GM23338 (cell line): Measurements from ENCODE around the gene GTPBP8. TPM values are rescaled to one million over a fixed set of nuclear protein-coding genes. Genes with fewer than 3 reads are reported as not detected.

Source experiments
- ATAC-seq: fragments of 200-7000 bp; cut with Tn5 transposase; 3 replicates; pipeline ENCODE4 v1.9.1; 2020
- DNase-seq: peaks from one replicate; pipeline ENCODE4 v3.0.0-alpha.2; 2015; ENCODE audit warnings: low spot score
- H2AFZ ChIP-seq: fragments of 200-600 bp; sonication (generic); 2 replicates; pipeline ENCODE4 v1.8.0; 2016; ENCODE audit warnings: antibody characterized with exemption, mild to moderate bottlenecking, moderate library complexity
- H3F3A ChIP-seq: fragments of 200-600 bp; sonication (generic); replicated peaks from 2 replicates; pipeline ENCODE4 v1.8.0; 2017; ENCODE audit warnings: antibody characterized with exemption, mixed run types, low read depth
- H3K27ac ChIP-seq: fragments of 200-600 bp; sonication (generic); 2 replicates; pipeline ENCODE4 v1.6.1; 2016; ENCODE audit warnings: low read depth
- H3K27me3 ChIP-seq: fragments of 200-600 bp; sonication (generic); 2 replicates; pipeline ENCODE4 v1.8.0; 2016; ENCODE audit warnings: mild to moderate bottlenecking, mixed run types, moderate library complexity; ENCODE audit not compliant: insufficient read depth
- H3K36me3 ChIP-seq: fragments of 200-600 bp; sonication (generic); 2 replicates; pipeline ENCODE4 v1.8.0; 2016; ENCODE audit warnings: mild to moderate bottlenecking; ENCODE audit not compliant: insufficient read depth
- H3K4me1 ChIP-seq: fragments of 200-600 bp; sonication (generic); 2 replicates; pipeline ENCODE4 v1.8.0; 2016; ENCODE audit warnings: mild to moderate bottlenecking, moderate library complexity; ENCODE audit not compliant: insufficient read depth
- H3K4me2 ChIP-seq: fragments of 200-600 bp; sonication (generic); 2 replicates; pipeline ENCODE4 v1.7.1; 2017; ENCODE audit warnings: mixed run types
- H3K4me3 ChIP-seq: fragments of 200-600 bp; sonication (generic); 2 replicates; pipeline ENCODE4 v1.6.1; 2016; ENCODE audit warnings: mixed run types
- H3K79me2 ChIP-seq: fragments of 200-600 bp; sonication (generic); replicated peaks from 2 replicates; pipeline ENCODE4 v1.8.0; 2017; ENCODE audit warnings: mild to moderate bottlenecking; ENCODE audit not compliant: insufficient read depth
- H3K9me2 ChIP-seq: fragments of 200-600 bp; sonication (generic); 2 replicates; pipeline ENCODE4 v1.8.0; 2017; ENCODE audit not compliant: insufficient read depth
- H4K20me1 ChIP-seq: fragments of 200-600 bp; sonication (generic); replicated peaks from 2 replicates; pipeline ENCODE4 v1.8.0; 2017; ENCODE audit warnings: mild to moderate bottlenecking; ENCODE audit not compliant: insufficient read depth
- H3K27ac Mint-ChIP-seq: 2 replicates; pipeline ENCODE4 v1.8.0; 2020; ENCODE audit warnings: inconsistent platforms, mild to moderate bottlenecking, moderate library complexity, mixed read lengths
- H3K27me3 Mint-ChIP-seq: 3 replicates; pipeline ENCODE4 v1.8.0; 2022; ENCODE audit warnings: low read depth, mild to moderate bottlenecking, moderate library complexity, mixed read lengths, inconsistent platforms; ENCODE audit not compliant: insufficient read depth, poor library complexity
- H3K36me3 Mint-ChIP-seq: 3 replicates; pipeline ENCODE4 v1.8.0; 2021; ENCODE audit warnings: low read depth, mild to moderate bottlenecking, inconsistent platforms, moderate library complexity, mixed read lengths
- H3K4me1 Mint-ChIP-seq: 3 replicates; pipeline ENCODE4 v1.8.0; 2020; ENCODE audit warnings: mild to moderate bottlenecking, inconsistent platforms, mixed read lengths
- H3K4me3 Mint-ChIP-seq: 3 replicates; pipeline ENCODE4 v1.8.0; 2021; ENCODE audit warnings: moderate library complexity, mild to moderate bottlenecking, inconsistent platforms, mixed read lengths
- H3K9me3 Mint-ChIP-seq: 3 replicates; pipeline ENCODE4 v1.8.0; 2020; ENCODE audit warnings: moderate library complexity, mild to moderate bottlenecking, inconsistent platforms, mixed read lengths
- CREB1 ChIP-seq: fragments of 250-450 bp; sonication (Bioruptor Pico); IDR thresholded peaks from 2 replicates; pipeline ENCODE4 v1.5.0; 2020; ENCODE audit warnings: low read depth, mild to moderate bottlenecking, moderate library complexity
- EZH2 ChIP-seq: fragments of 200-600 bp; sonication (generic); IDR thresholded peaks from one replicate; pipeline ENCODE4 v1.8.0; 2017; ENCODE audit warnings: antibody characterized with exemption, mild to moderate bottlenecking, low read depth; ENCODE audit not compliant: unreplicated experiment
- EZH2phosphoT487 ChIP-seq: fragments of 200-600 bp; sonication (generic); IDR thresholded peaks from one replicate; pipeline ENCODE4 v1.8.1; 2018; ENCODE audit warnings: antibody characterized with exemption; ENCODE audit not compliant: unreplicated experiment
- JUNB ChIP-seq: IDR thresholded peaks from one replicate; pipeline ENCODE4 v1.6.1; 2016; ENCODE audit warnings: antibody characterized with exemption; ENCODE audit not compliant: unreplicated experiment
- NANOG ChIP-seq: IDR thresholded peaks from 2 replicates; pipeline ENCODE4 v1.6.1; 2016; ENCODE audit warnings: antibody characterized with exemption, borderline replicate concordance
- POLR2AphosphoS5 ChIP-seq: IDR thresholded peaks from 2 replicates; pipeline ENCODE4 v1.6.1; 2016; ENCODE audit warnings: antibody characterized with exemption, low read depth
- STAT1 ChIP-seq: IDR thresholded peaks from one replicate; pipeline ENCODE4 v1.6.1; 2016; ENCODE audit warnings: antibody characterized with exemption; ENCODE audit not compliant: unreplicated experiment
- ZNF114 ChIP-seq: fragments of 250-450 bp; sonication (Bioruptor Pico); IDR thresholded peaks from 2 replicates; pipeline ENCODE4 v1.5.0; 2020; ENCODE audit warnings: mild to moderate bottlenecking, moderate library complexity
- ZNF331 ChIP-seq: fragments of 250-450 bp; sonication (Bioruptor Pico); IDR thresholded peaks from 2 replicates; pipeline ENCODE4 v1.5.0; 2020; ENCODE audit warnings: low read depth, mild to moderate bottlenecking, moderate library complexity
- polyA plus RNA-seq: library from polyadenylated mRNA; unstranded; fragments of >200 nt; fragmentation: Nextera tagmentation; extraction: Ambion mirVana; gene quantifications from 2 replicates; pipeline ENCODE4 v1.2.1, GENCODE V29; 2016
- total RNA-seq: library from RNA; depleted of rRNA; stranded (reverse); fragments of >200 nt; shearing (Covaris generic); gene quantifications from 2 replicates; pipeline ENCODE4 v1.2.3, GENCODE V29; 2014
- TF ChIP-seq, protein P1 (sequence below): IDR thresholded peaks from one replicate; pipeline ENCODE4 v1.6.1; 2018; ENCODE audit warnings: antibody characterized with exemption; ENCODE audit not compliant: unreplicated experiment
- TF ChIP-seq, protein P2 (sequence below), 2 experiments: fragments of 200-600 bp in 1 of 2; sonication (generic) in 1 of 2; conservative IDR thresholded peaks; 2 replicates each; pipeline versions ENCODE4 v1.5.1 to v1.6.1; 2016 to 2017; ENCODE audit warnings: antibody characterized with exemption in 2 of 2, low read depth in 2 of 2, mild to moderate bottlenecking in 2 of 2, moderate library complexity in 1 of 2
- TF ChIP-seq, protein P3 (sequence below): IDR thresholded peaks from 2 replicates; pipeline ENCODE4 v1.6.1; 2016; ENCODE audit warnings: antibody characterized with exemption
- TF ChIP-seq, protein P4 (sequence below): fragments of 250-450 bp; sonication (Bioruptor Pico); IDR thresholded peaks from 2 replicates; pipeline ENCODE4 v1.5.0; 2020; ENCODE audit warnings: mild to moderate bottlenecking, moderate library complexity

The GTPBP8 gene
- total and polyA plus RNA-seq, 2 experiments from 2014 or later: 39.9 to 47.1 TPM

DNA sequence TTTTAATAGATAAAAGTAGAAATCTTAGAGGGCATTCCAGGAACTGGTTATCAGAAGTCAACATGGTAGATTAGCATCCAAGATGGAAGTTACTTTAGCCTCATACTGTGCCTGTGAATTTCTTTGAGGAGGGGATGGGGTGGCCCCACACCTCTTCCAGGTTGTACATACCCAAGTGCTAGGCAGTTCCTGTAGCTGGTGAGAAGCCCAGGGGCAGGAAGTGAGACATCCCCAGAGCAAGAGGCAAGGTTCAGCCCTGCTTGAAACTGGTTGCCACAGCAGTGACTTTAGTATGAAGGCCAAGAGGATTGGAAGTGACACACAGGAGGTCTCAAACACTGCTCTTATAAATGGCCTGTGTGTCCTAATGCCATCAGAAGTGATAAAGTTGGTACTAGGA, 11.9 kb downstream of the GTPBP8 start:
- Histone ChIP-seq H4K20me1 (no peaks in the 10 kb centered on the region; the same call in 1 of the 2 replicates), H3K9me2 (no peaks in the 10 kb centered on the region), H3K27ac (0 out of 2 replicates have a peak overlapping the region, but pooled peaks have one; percentile 29), H2AFZ (no peak overlapping the region), H3K27me3 (no peaks in the 10 kb centered on the region), H3K4me3 (no peak overlapping the region), H3K4me2 (no peak overlapping the region), H3K36me3 (peaks cover 48% of the 10 kb centered on the region), H3K4me1 (no peaks in the 10 kb centered on the region), H3F3A (no peaks in the 10 kb centered on the region), H3K79me2 (peaks cover 3% of the 10 kb centered on the region; the same call in 1 of the 2 replicates)
- H3K4me3 Mint-ChIP-seq: no peak overlapping the region
- no peaks in the 10 kb centered on the region for H3K9me3 Mint-ChIP-seq
- peaks cover 67% of the 10 kb centered on the region for H3K36me3 Mint-ChIP-seq
- peak; percentile 51; the same call in 2 of the 3 replicates for ATAC-seq
- TF ChIP-seq POLR2AphosphoS5 (no peak), STAT1 (no peak), CREB1 (CRISPR knock-in tag) (no peak), JUNB (no peak), NANOG (no peak), EZH2 (no peak), ZNF331 (CRISPR knock-in tag) (no peak), ZNF114 (CRISPR knock-in tag) (no peak), EZH2phosphoT487 (no peak)
- TF ChIP-seq, protein P1, sequence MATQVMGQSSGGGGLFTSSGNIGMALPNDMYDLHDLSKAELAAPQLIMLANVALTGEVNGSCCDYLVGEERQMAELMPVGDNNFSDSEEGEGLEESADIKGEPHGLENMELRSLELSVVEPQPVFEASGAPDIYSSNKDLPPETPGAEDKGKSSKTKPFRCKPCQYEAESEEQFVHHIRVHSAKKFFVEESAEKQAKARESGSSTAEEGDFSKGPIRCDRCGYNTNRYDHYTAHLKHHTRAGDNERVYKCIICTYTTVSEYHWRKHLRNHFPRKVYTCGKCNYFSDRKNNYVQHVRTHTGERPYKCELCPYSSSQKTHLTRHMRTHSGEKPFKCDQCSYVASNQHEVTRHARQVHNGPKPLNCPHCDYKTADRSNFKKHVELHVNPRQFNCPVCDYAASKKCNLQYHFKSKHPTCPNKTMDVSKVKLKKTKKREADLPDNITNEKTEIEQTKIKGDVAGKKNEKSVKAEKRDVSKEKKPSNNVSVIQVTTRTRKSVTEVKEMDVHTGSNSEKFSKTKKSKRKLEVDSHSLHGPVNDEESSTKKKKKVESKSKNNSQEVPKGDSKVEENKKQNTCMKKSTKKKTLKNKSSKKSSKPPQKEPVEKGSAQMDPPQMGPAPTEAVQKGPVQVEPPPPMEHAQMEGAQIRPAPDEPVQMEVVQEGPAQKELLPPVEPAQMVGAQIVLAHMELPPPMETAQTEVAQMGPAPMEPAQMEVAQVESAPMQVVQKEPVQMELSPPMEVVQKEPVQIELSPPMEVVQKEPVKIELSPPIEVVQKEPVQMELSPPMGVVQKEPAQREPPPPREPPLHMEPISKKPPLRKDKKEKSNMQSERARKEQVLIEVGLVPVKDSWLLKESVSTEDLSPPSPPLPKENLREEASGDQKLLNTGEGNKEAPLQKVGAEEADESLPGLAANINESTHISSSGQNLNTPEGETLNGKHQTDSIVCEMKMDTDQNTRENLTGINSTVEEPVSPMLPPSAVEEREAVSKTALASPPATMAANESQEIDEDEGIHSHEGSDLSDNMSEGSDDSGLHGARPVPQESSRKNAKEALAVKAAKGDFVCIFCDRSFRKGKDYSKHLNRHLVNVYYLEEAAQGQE: no peak
- TF ChIP-seq, protein P2, sequence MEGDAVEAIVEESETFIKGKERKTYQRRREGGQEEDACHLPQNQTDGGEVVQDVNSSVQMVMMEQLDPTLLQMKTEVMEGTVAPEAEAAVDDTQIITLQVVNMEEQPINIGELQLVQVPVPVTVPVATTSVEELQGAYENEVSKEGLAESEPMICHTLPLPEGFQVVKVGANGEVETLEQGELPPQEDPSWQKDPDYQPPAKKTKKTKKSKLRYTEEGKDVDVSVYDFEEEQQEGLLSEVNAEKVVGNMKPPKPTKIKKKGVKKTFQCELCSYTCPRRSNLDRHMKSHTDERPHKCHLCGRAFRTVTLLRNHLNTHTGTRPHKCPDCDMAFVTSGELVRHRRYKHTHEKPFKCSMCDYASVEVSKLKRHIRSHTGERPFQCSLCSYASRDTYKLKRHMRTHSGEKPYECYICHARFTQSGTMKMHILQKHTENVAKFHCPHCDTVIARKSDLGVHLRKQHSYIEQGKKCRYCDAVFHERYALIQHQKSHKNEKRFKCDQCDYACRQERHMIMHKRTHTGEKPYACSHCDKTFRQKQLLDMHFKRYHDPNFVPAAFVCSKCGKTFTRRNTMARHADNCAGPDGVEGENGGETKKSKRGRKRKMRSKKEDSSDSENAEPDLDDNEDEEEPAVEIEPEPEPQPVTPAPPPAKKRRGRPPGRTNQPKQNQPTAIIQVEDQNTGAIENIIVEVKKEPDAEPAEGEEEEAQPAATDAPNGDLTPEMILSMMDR (conservative IDR thresholded peaks at IDR 0.05; ENCODE audit: low read depth in 2 of 2): no peak
- TF ChIP-seq, protein P3, sequence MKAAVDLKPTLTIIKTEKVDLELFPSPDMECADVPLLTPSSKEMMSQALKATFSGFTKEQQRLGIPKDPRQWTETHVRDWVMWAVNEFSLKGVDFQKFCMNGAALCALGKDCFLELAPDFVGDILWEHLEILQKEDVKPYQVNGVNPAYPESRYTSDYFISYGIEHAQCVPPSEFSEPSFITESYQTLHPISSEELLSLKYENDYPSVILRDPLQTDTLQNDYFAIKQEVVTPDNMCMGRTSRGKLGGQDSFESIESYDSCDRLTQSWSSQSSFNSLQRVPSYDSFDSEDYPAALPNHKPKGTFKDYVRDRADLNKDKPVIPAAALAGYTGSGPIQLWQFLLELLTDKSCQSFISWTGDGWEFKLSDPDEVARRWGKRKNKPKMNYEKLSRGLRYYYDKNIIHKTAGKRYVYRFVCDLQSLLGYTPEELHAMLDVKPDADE: no peak
- TF ChIP-seq, protein P4, sequence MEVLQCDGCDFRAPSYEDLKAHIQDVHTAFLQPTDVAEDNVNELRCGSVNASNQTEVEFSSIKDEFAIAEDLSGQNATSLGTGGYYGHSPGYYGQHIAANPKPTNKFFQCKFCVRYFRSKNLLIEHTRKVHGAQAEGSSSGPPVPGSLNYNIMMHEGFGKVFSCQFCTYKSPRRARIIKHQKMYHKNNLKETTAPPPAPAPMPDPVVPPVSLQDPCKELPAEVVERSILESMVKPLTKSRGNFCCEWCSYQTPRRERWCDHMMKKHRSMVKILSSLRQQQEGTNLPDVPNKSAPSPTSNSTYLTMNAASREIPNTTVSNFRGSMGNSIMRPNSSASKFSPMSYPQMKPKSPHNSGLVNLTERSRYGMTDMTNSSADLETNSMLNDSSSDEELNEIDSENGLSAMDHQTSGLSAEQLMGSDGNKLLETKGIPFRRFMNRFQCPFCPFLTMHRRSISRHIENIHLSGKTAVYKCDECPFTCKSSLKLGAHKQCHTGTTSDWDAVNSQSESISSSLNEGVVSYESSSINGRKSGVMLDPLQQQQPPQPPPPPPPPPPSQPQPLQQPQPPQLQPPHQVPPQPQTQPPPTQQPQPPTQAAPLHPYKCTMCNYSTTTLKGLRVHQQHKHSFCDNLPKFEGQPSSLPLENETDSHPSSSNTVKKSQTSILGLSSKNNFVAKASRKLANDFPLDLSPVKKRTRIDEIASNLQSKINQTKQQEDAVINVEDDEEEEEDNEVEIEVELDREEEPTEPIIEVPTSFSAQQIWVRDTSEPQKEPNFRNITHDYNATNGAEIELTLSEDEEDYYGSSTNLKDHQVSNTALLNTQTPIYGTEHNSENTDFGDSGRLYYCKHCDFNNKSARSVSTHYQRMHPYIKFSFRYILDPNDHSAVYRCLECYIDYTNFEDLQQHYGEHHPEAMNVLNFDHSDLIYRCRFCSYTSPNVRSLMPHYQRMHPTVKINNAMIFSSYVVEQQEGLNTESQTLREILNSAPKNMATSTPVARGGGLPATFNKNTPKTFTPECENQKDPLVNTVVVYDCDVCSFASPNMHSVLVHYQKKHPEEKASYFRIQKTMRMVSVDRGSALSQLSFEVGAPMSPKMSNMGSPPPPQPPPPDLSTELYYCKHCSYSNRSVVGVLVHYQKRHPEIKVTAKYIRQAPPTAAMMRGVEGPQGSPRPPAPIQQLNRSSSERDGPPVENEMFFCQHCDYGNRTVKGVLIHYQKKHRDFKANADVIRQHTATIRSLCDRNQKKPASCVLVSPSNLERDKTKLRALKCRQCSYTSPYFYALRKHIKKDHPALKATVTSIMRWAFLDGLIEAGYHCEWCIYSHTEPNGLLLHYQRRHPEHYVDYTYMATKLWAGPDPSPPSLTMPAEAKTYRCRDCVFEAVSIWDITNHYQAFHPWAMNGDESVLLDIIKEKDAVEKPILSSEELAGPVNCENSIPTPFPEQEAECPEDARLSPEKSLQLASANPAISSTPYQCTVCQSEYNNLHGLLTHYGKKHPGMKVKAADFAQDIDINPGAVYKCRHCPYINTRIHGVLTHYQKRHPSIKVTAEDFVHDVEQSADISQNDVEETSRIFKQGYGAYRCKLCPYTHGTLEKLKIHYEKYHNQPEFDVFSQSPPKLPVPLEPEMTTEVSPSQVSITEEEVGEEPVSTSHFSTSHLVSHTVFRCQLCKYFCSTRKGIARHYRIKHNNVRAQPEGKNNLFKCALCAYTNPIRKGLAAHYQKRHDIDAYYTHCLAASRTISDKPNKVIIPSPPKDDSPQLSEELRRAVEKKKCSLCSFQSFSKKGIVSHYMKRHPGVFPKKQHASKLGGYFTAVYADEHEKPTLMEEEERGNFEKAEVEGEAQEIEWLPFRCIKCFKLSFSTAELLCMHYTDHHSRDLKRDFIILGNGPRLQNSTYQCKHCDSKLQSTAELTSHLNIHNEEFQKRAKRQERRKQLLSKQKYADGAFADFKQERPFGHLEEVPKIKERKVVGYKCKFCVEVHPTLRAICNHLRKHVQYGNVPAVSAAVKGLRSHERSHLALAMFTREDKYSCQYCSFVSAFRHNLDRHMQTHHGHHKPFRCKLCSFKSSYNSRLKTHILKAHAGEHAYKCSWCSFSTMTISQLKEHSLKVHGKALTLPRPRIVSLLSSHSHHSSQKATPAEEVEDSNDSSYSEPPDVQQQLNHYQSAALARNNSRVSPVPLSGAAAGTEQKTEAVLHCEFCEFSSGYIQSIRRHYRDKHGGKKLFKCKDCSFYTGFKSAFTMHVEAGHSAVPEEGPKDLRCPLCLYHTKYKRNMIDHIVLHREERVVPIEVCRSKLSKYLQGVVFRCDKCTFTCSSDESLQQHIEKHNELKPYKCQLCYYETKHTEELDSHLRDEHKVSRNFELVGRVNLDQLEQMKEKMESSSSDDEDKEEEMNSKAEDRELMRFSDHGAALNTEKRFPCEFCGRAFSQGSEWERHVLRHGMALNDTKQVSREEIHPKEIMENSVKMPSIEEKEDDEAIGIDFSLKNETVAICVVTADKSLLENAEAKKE (CRISPR knock-in tag): no peak
- peaks cover 4% of the 10 kb centered on the region for H3K27me3 Mint-ChIP-seq
- peaks cover 11% of the 10 kb centered on the region; the same call in 2 of the 3 replicates for H3K4me1 Mint-ChIP-seq
- no peak overlapping the region for H3K27ac Mint-ChIP-seq
- no peak for DNase-seq
